HG02623 (cell line): ENCODE results near the gene NHLRC1.

ENCODE experiments used
- ATAC-seq: cut with Tn5 transposase; IDR thresholded peaks from one replicate; pipeline ENCODE4 v1.9.1; 2021; ENCODE audit warnings: moderate library complexity; ENCODE audit not compliant: unreplicated experiment

The NHLRC1 gene

GRCh38 chr6:18139935-18140621 lies 17.6 kb upstream of the NHLRC1 start:
- no peak for ATAC-seq

- no peak for ATAC-seq
Observed at GRCh38 chr6:18138906-18139305, 16.4 kb upstream of the NHLRC1 start.

GRCh38 chr6:18136260-18136659 lies 13.8 kb upstream of the NHLRC1 start:
- ATAC-seq: no peak

- ATAC-seq: no peak
Observed at GRCh38 chr6:18135171-18135570, 12.7 kb upstream of the NHLRC1 start.

GRCh38 chr6:18132346-18132745 lies 9.9 kb upstream of the NHLRC1 start:
- ATAC-seq: no peak

- no peak for ATAC-seq
Observed at GRCh38 chr6:18126121-18126520, 3.6 kb upstream of the NHLRC1 start.

GRCh38 chr6:18121580-18122127 lies 823 bp downstream of the NHLRC1 start:
- no peak for ATAC-seq

GRCh38 chr6:18119236-18119635 lies 3.2 kb downstream of the NHLRC1 start:
- ATAC-seq: no peak

- ATAC-seq: no peak
Observed at GRCh38 chr6:18118330-18118729, 4.1 kb downstream of the NHLRC1 start.

GRCh38 chr6:18117136-18117535 lies 5.3 kb downstream of the NHLRC1 start:
- no peak for ATAC-seq

- no peak for ATAC-seq
Observed at GRCh38 chr6:18115356-18115755, 7.1 kb downstream of the NHLRC1 start.

GRCh38 chr6:18110162-18110561 lies 12.3 kb downstream of the NHLRC1 start:
- ATAC-seq: no peak

- no peak for ATAC-seq
Observed at GRCh38 chr6:18107061-18107460, 15.4 kb downstream of the NHLRC1 start.

GRCh38 chr6:18102783-18103509 lies 19.5 kb downstream of the NHLRC1 start:
- no peak for ATAC-seq

GRCh38 chr6:18101873-18102272 lies 20.6 kb downstream of the NHLRC1 start:
- no peak for ATAC-seq

GRCh38 chr6:18101271-18101670 lies 21.2 kb downstream of the NHLRC1 start:
- ATAC-seq: no peak

- ATAC-seq: no peak
Observed at GRCh38 chr6:18100296-18100695, 22.2 kb downstream of the NHLRC1 start.

GRCh38 chr6:18099511-18099910 lies 23.0 kb downstream of the NHLRC1 start:
- ATAC-seq: no peak

- ATAC-seq: no peak
Observed at GRCh38 chr6:18096423-18096822, 26.1 kb downstream of the NHLRC1 start.

GRCh38 chr6:18091382-18091781 lies 31.1 kb downstream of the NHLRC1 start:
- ATAC-seq: no peak

- no peak for ATAC-seq
Observed at GRCh38 chr6:18090349-18090786, 32.1 kb downstream of the NHLRC1 start.
